GM19452 (cell line): Measurements from ENCODE around the gene DUSP18.
A peak's percentile ranks its signal among the peaks of the same experiment; 100 is the strongest.
"Not testable (repeated sequence)": the region's sequence is repeated elsewhere in the genome, so short reads cannot be mapped to it uniquely, and the experiment has no call there.

Experiments used
- ATAC-seq: cut with Tn5 transposase; IDR thresholded peaks from one replicate; pipeline ENCODE4 v1.9.1; 2021; ENCODE audit not compliant: unreplicated experiment

The DUSP18 gene

DNA sequence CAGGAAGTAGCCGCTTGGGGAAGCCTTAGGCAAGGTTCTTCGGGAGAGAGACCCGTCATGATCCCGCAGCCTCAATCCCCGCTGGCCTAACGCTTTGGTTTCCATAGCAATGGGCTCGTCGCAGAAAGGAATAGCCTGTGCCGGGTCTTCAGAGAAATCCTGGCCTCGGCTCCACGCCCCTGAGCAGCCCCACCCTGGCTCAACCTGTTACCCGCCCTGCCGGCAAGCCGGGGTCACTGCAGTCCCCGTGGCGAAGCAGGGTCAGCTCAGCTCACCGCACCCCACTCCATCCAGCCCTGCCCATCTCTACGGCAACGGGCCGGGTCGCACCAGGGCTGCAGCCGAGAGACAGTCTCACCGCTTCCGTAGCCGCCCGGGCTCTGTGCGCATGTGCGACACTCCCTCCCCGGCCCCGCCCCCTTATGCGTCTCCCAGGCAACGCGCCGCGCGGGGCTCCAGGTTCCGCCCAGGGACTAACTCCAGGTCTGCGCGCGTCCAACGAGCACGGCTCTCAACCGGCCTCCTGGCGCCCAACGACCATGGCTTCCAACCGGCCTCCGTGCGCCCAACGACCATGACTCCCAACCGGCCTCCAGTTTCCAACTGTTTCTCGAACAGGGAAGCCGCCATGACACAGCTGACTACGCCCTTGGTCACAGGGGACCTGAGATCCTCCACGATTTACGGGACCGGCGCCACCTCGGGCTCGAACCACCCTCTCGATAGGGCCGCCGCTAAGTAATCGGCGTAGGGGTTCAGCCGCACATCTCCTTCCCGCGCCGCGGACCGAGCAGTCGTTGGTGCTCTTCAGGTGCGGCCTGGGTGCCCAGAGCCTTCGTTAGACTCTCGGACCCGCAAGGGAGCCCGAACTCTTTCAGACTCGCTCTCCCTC lies at the start of gene DUSP18:
Gene DUSP18 (minus strand): TSS at position 382 of the 892 bp plus-strand sequence. CDS start 3,872 bp downstream, outside the sequence.
- peak; percentile 91 for ATAC-seq

DNA sequence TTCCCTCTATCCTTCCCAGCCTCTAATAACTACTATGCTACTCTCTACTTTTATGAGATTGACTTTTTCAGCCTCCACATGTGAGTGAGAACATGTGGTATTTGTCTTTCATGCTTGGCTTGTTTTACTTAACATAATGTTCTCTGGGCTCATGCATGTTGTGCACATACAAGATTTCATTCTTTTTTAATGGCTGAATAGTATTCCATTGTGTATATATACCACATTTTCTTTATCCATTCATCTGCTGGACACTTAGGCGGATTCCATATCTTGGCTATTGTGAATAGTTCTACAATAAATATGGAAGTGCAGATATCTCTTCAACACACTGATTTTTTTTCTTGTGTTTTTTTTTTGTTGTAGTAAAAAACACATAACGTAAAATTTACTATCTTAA lies 46.4 kb upstream of the DUSP18 start:
- no peak for ATAC-seq

GRCh38 chr22:30712094-30712493 lies 44.4 kb upstream of the DUSP18 start:
- no peak for ATAC-seq

DNA sequence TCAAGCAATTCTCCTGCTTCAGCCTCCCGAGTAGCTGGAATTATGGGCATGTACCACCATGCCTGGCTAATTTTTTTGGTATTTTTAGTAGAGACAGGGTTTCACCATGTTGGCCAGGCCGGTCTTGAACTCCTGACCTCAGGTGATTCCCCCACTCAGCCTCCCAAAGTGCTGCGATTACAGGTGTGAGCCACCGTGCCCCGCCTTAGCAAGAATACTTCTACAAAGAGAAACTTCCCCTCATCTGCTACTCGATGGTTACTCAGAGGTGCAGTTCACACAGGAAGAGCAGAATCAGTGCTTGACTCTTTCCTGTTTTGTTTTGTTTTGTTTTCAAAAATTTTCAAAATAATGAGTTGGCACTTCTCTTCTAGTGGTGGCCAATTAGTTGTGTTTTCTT lies 42.3 kb upstream of the DUSP18 start:
- not testable (repeated sequence) for ATAC-seq

GRCh38 chr22:30705710-30706651 lies 38.3 kb upstream of the DUSP18 start:
- ATAC-seq: peak; percentile 73

DNA sequence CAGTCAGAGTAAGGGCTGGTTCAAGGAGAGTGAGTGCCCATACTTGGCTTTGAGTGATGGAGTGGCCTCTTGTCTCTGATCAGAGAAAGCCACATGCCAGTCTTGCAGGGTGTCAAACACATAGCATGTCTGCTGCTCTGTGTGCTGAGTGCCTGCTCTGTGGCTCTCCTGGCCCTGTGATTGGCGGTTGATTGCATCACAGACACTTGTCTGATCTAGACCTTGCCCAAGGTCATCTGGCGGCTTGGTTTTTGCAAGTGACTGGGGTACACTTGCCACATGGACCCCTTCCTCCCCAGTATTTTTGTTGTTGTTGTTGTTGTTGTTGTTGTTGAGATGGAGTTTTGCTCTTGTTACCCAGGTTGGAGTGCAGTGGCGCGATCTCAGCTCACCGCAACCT lies 37.3 kb upstream of the DUSP18 start:
- no peak for ATAC-seq

DNA sequence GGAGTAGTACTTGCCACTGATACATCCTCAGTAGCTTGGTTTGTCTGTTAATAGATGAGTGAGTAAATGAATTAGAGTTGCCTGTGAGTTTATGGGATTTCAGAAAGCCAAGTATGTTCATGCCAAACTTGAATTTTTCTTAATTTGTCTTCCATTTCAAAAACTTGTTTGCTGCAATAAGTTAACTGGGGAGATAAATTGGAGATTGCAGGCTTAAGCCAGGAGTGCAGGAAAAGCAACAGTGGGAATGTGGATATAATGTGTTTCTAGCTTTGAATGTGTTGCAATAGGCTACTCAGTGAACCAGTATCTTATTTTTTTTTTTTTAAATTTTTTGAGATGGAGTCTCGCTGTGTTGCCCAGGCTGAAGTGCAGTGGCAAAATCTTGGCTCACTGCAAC lies 35.2 kb upstream of the DUSP18 start:
- ATAC-seq: no peak

DNA sequence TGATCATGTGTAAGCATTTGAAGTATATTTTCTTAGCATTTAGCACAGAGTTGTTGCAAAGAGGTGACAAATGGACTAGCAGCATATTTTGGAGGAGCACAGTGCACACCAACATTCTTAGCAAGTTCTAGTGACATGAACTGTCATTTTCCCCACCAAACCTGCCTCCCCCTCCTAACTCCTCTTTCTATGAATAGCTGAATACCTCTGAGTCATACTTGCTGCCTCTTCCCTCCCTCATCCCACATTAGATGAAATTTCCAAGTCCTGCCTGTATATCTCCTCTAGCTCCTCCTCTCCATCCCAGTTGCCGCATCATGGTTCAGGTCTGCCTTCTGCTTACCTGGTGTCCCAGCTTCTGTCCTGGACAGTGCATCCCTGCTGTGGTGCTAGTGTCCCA lies 34.2 kb upstream of the DUSP18 start:
- no peak for ATAC-seq

DNA sequence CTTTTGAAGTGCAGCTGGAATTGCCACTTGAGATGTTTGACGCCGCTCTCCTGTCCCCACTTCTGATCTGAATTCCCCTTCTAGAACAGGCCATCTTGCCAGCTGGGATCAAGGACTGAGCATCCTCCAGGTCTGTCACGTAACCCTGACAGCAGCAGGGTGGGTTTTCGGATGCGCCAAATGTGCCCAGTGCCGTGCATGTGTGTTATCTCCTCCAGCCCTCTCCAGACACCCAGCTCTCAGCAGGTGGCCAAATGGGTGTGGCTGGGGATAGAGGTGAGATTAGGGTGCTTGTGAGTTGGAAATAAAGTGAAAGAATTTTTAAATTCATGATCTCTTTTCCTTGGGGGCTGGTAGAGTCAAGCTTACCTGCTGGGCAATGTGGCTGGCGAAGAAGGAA lies 30.3 kb upstream of the DUSP18 start:
- no peak for ATAC-seq

DNA sequence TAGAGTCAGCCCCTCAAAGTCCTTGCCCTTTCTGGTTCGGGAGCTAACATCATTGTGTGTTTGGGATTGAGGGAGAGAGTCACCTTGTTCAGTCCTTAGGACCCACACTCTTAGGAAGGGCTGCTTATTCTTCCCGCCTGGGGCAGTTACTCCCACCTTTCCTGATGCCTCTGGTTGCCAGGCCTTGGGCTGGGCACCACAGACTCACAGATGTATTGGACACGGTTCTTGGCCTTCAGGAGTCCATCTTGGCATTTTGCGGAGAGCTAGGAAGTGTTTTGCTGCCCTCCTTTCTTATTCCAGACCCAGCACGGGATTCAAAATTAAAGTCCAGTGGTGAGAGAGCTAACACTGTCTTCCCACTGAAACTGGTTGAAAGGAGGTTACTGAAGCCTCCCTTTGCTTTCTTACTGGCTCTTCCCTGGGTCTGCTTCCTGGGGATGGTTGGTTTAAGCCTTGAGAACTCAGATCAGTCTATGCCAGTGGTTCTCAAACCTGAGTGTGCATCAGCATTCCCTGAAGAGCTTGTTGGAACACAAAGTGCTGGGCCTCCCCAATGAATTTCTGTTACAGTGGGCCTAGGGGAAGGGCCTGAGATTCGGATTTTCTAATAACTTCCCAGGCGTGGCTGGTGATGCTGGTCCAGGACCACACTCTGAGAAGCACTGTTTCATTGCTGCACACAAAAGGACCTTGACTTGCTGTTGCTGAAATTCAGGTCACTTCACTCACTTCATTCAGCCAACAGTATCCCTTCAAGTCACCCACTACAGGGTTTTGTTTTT lies 28.4 kb upstream of the DUSP18 start:
- no peak for ATAC-seq

DNA sequence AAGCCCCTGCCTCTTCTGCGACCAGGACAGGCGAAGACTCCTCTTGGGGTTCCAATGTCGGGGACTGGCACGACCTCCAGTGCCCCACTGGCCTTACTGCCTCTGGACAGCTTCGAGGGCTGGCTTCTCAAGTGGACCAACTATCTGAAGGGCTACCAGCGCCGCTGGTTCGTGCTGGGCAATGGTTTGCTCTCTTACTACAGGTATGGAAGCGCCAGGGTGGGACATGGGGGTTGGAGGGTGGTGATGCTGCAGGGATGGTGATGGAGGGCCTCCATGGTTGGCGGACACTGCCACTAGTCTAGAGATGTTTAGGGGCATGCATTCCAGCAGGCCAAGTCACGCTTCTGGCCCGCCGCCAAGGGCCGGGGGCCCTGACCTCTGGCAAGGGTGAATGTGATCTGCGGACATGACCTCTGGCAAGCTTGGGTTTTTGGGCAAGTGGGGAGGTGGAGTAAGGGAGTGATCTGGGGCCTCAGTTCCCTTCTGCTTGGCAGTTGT lies 27.7 kb upstream of the DUSP18 start:
- ATAC-seq: no peak

- ATAC-seq: no peak
Measured at GRCh38 chr22:30694640-30695350, 27.1 kb upstream of the DUSP18 start, which contains the start of gene OSBP2. Gene OSBP2, plus strand, starts transcription at chr22:30694874. Its CDS starts 36 bp downstream, at chr22:30694910.

DNA sequence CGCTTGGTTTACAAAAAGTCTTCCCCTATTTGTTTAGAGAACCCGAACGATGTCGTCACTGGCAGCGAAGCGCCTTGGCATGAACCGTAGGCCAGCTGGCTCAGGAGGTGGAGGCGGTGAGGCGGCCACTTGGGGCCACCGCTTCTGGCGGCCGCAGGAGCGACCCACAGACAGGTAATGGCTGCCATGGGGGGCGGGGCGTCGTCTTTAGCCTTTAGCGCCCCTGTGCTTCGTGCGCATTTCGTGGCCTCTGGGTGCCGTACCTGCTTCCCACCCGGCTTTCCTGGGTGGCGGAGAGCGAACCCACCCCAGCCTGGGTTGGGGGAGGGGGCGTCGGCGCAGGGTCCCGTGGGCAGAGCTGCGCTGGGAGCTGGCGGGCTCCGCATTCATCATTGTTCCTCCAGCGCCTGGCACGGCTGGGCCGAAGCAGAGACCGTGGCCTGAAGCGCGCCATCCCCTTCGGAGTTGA lies 26.5 kb upstream of the DUSP18 start:
- ATAC-seq: no peak

DNA sequence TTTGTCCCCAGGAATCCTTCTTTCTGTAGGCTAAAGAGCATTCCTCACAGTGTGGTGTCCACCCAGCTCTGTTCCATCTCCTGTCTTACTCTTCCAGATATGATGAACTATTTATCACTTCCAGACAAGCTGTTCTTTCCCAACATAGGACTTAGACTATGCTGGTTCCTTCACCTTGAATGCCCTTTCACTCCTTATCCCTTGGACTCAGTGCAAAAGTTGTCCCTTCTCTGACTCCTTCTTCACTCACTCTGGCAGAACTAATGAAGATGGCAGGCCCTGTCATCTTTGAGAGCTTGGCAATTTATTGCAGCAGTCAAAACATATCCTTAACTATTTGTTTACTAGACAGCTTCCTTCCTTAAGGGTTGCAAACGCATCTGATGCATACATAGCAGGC lies 23.5 kb upstream of the DUSP18 start:
- no peak for ATAC-seq

- ATAC-seq: no peak
Measured at GRCh38 chr22:30689622-30690021, 21.9 kb upstream of the DUSP18 start.

DNA sequence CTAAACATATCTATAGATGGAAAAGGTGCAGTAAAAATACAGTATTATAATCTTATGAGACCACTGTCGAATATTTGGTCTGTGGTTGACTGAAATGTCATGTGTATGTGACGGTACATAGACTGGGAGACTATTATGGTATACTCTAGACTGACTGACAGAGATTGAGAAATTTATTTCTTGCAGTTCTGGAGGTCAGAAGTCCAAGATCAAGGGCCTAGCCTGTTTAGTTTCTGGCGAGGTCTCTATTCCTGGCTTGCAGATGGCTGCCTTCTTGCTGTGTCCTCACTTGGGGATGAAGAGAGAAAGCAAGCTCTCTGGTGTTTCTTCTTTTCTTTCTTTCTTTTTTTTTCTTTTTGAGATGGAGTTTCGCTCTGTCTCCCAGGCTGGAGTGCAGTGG lies 19.7 kb upstream of the DUSP18 start:
- no peak for ATAC-seq

- no peak for ATAC-seq
Measured at GRCh38 chr22:30685178-30685577, 17.5 kb upstream of the DUSP18 start.

DNA sequence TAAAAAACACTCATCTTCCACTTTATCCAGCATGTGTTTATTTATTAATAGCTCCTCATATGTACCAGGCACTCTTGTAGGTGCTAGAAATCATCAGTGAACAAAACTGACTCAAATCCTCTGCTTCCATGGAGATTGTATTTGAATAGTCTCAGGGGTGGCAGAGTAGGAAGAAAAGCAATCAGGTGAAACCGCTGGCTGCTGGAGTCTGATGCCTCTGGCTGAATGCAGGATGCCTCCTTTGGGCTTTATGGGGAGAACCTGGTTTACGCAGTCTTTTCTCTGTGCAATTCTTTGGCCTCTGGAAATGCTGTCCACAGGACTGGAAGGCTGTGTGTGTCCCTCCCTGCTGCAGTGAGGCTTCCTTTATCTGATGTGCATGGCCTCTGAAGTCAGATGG lies 14.2 kb upstream of the DUSP18 start:
- ATAC-seq: no peak

- no peak for ATAC-seq
Measured at GRCh38 chr22:30680991-30681770, 13.5 kb upstream of the DUSP18 start.
